AG09319 (cell line): ENCODE data around the gene MKRN1.
"Not testable (repeated sequence)": the region's sequence is repeated elsewhere in the genome, so short reads cannot be mapped to it uniquely, and the experiment has no call there.

Experiments used
- DNase-seq: peaks from one replicate; pipeline ENCODE4 v3.0.0-alpha.2; 2010; ENCODE audit warnings: low read depth; ENCODE audit errors: extremely low read depth
- TF ChIP-seq, protein P1 (sequence below): IDR thresholded peaks from 2 replicates; pipeline ENCODE4 v1.5.1; 2011; ENCODE audit warnings: low read depth, mild to moderate bottlenecking, inconsistent platforms, low read length, moderate library complexity

MKRN1 gene

DNA sequence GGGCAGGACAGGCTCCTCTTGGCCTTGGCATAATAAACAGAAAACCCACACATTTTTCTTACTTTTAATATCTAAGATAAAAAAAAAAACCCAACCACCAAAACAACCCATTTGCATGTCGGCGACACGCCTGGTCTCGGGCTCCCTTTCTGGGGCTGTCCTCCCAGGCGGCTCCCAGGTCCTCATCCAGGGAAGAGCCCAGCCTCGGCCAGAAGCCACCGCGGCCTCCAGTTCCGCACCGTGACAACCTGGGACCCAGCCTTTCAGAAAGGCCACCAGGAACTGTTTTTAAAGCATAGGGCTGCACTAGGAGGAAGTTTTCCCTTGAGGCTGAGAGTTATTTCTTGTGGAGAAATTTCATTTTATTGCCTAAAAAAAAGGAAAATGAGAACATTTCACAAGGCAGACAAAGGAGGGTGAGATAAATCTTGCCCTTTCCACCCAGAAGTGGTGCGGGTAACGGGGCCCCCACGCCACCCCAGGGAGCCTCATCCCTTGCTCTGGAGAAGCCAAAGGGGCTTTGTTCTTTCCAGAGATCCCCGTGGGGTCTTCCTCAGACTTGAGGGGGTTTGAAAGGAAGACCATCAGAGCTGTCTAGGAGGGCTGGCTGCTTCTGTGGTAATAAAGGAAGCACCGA is 39.2 kb upstream of the MKRN1 start:
- TF ChIP-seq, protein P1, sequence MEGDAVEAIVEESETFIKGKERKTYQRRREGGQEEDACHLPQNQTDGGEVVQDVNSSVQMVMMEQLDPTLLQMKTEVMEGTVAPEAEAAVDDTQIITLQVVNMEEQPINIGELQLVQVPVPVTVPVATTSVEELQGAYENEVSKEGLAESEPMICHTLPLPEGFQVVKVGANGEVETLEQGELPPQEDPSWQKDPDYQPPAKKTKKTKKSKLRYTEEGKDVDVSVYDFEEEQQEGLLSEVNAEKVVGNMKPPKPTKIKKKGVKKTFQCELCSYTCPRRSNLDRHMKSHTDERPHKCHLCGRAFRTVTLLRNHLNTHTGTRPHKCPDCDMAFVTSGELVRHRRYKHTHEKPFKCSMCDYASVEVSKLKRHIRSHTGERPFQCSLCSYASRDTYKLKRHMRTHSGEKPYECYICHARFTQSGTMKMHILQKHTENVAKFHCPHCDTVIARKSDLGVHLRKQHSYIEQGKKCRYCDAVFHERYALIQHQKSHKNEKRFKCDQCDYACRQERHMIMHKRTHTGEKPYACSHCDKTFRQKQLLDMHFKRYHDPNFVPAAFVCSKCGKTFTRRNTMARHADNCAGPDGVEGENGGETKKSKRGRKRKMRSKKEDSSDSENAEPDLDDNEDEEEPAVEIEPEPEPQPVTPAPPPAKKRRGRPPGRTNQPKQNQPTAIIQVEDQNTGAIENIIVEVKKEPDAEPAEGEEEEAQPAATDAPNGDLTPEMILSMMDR = no peak
- DNase-seq = no peak

DNA sequence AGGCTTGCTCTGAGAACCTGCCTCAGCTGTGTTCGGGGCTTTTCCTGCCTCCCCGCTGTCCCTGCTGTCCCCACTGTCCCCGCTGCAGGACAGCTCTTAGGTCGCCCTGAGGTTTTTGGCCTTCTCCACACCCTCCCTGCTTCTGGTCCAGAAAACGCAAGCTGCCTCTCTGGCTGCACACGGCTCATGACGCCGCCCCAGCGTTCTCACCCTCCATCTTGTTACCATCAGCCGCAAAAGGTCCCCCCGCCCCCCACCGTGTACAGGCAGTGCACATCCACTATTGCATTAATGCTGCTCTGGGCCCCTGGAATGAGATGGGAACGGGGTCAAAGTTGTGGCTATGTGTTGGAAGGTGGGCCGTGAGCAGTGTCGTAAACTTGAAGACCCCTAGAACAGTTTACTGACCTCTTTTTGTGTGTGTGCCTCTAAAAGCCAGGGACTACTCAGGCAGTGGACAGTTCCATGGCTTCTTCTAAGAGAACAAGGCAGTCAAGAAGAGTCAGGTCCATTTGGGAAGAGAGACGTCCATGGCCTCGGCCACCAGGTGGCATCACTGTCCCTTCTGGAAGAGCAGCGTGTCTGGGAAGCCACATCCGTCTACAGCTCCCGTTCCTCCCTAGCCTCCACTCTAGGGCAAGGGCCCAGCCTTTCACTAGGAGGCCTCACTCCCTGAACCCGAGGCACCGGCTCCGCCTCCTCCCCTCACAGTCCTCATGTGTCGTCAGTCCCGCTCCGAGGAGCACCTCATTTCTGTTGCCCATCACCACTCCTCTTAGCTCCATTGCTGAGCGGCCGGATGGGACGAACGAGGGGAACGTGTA is 38.5 kb upstream of the MKRN1 start:
- TF ChIP-seq, protein P1 = peak; percentile 90
- DNase-seq = peak; percentile 79

DNA sequence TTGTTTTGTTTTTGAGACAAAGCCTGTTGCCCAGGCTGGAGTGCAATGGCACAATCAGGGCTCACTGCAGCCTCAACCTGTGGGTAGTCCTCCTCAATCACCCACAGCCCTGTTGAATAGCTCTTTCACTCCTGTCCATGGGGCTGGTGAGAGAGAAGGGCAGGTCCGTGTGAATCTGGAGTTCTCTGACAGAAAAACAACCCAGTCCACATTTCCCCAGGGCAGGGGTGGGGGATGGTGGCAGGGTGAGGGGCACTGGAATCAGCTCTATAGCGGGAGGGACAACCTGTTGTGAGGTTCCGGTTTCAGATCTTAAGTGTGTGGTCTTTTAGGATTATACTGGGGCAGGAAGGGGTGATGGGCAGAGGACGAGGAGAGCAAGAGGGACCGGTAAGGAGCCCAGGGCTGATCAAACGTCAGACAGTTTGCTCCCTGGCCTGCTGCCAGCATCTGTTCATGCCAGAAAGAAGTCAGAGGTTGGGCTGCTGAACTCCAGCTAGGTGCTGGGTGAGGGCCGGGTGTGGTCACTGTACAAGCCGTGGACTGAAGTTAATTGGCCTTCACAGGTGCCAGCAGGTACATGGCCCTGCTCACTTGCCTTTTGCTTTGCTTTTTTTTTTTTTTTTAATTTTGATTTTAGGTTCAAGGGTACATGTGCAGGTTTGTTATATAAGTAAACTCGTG is 33.2 kb upstream of the MKRN1 start:
- TF ChIP-seq, protein P1 = no peak
- no peak for DNase-seq

DNA sequence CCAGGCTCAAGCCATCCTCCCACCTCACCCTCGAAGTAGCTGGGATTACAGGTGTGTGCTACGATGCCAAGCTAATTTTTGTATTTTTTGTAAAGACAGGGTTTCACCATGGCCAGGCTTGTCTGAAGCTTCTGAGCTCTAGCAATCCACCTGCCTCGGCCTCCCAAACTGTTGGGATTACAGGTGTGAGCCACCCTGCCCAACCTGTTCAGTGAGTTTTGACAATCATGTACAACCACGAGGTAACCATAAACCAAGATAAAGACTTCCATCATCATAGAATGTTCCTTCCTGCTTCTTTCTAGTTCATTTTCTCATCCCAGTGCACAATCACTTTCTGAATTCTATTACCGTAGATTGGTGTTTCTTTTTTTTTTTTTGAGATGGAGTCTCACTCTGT is 30.5 kb upstream of the MKRN1 start:
- TF ChIP-seq, protein P1 = no peak
- DNase-seq = no peak

DNA sequence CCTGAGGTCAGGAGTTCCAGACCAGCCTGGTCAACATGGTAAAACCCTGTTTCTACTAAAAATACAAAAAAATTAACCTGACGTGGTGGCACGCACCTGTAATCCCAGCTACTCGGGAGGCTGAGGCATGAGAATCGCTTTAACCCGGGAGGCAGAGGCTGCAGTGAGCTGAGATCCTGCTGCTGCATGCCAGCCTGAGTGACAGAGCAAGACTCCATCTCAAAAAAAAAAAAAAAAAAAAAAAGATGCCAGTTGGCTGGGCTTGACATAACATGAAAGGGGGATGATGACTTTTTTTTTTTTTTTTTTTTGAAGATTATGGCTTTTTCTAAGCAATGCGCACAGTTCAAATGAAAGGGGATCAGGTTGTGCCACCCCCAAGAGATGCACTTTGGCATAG is 28.3 kb upstream of the MKRN1 start:
- not testable (repeated sequence) for DNase-seq

DNA sequence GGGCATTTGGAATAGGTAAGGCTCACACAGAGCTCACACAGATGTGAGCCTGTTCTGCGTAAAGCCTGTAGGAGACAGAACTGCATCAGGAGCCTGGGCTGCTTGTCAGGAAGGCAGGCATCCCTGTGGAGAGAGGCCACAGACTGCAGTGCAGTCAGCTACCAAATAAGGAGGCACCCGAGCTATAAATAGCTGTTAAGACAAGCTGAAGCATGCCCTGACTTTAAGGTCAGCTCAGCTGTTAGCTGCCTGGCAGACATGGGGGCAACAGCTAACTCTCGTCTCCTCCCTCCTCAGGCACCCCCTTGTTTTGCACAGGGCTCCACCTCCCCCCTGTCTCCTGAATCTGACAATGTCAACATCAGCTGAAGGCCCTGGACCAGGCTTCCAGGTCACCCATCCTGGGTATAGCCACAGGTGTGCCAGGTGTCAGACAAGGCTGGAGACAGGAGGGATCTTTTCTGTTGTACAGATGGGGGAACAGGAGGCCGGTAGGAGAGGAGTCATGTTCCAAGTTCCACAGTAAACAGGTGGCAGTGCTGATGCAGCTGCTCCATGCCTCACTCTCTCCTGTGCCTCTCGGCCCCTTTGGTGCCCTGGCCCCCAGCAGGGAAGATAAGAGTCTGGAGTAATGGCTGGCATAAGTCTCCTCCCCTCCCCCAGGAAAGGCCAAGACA is 27.6 kb upstream of the MKRN1 start:
- no peak for DNase-seq

DNA sequence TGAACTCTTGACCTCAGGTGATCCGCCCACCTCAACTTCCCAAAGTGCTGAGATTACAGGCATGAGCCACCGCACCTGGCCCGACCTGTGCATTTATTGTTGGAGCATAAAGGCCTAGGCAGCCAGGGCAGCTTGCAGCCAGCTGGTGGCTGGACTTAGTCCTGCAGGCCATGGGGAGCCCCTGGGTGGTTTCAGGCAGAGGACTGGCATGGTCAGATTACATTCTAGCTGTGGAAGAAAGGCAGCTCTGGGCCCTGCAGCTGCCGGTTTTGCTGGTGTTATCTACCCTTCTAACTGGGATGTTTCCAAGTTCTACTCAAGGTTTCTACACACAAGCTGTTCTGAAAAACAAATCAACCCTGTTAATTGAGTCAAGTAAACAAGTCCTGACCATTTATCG is 22.7 kb upstream of the MKRN1 start:
- TF ChIP-seq, protein P1 = no peak
- no peak for DNase-seq

More for the DNA sequence above, 27.6 kb upstream of the MKRN1 start:
- TF ChIP-seq, protein P1 = peak; percentile 4

DNA sequence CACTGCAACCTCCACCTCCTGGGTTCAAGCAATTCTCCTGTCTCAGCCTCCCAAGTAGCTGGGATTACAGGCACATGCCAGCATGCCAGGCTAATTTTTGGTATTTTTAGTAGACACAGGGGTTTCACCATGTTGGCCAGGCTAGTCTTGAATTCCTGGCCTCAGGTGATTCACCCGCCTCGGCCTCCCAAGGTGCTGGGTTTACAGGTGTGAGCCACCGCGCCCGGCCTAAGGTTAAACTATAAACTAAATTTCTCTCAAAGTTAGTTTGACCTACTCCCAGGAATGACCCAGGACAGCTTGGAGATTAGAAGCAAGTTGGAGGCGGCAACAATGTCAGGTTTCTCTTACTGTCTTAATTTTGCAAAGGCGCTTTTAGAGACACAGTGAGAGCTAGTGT is 18.5 kb upstream of the MKRN1 start:
- not testable (repeated sequence) for DNase-seq
